ENCODE results near the gene NR3C2.

NR3C2 gene

GRCh38 chr4:148041606-148042329 lies 400.4 kb downstream of the NR3C2 start:
- no peak for DNase-seq

GRCh38 chr4:148034813-148035212 lies 407.4 kb downstream of the NR3C2 start:
- DNase-seq = peak; percentile 11

- no peak for DNase-seq
Measured at GRCh38 chr4:148030193-148030873, 411.9 kb downstream of the NR3C2 start.

- no peak for DNase-seq
Measured at GRCh38 chr4:148029781-148030180, 412.4 kb downstream of the NR3C2 start.
